Stomach (tissue), 4 donors: ENCODE data around the gene DYRK1A.

Source experiments
- CTCF ChIP-seq, 7 experiments: fragments of 450-650 bp in 4 of 7; fragments of 200-600 bp in 3 of 7; sonication (generic) in 3 of 7; IDR thresholded peaks; one replicate each; pipeline ENCODE4 v1.5.1; 2016 to 2019; ENCODE audit warnings: antibody characterized with exemption in 7 of 7, control low read depth in 2 of 7, mild to moderate bottlenecking in 1 of 7
- EP300 ChIP-seq: sonication (generic); formaldehyde crosslinking; IDR thresholded peaks from one replicate; pipeline ENCODE4 v1.6.1; 2017; ENCODE audit warnings: antibody characterized with exemption

GRCh38 chr21:37435120-37435519 is 68.5 kb downstream of the DYRK1A start:
- TF ChIP-seq CTCF (IDR thresholded peaks at IDR 0.05) (no peak), EP300 (no peak)
